SK-N-SH (cell line): Measurements from ENCODE around the gene ABCA8. TPM values are rescaled to one million over a fixed set of nuclear protein-coding genes. Genes with fewer than 3 reads are reported as not detected.

ENCODE experiments used
- CTCF ChIA-PET: fragments of 300-600, 350-600 bp; formaldehyde crosslinking; extraction: SDS; loops from one replicate; lab custom pipeline; 2021; lab: Yijun Ruan, JAX
- POLR2A ChIA-PET: fragments of 350-600 bp; sonication (Branson Sonifier 250); formaldehyde crosslinking; extraction: SDS; loops from one replicate; lab custom pipeline; 2020; ENCODE audit warnings: antibody characterized with exemption, inconsistent platforms; lab: Yijun Ruan, JAX
- DNase-seq: peaks from one replicate; pipeline ENCODE4 v3.0.0; 2012
- H2AFZ ChIP-seq: fragments of 200-600 bp; sonication (generic); 2 replicates; pipeline ENCODE4 v1.8.1; 2016; ENCODE audit warnings: antibody characterized with exemption, mild to moderate bottlenecking, low read depth
- H3F3A ChIP-seq: fragments of 200-600 bp; sonication (generic); replicated peaks from 2 replicates; pipeline ENCODE3; 2016; ENCODE audit warnings: antibody characterized with exemption, mild to moderate bottlenecking; ENCODE audit not compliant: insufficient read depth
- H3K27ac ChIP-seq, 2 experiments: fragments of 200-500 bp in 1 of 2; fragments of 200-600 bp in 1 of 2; sonication (Bioruptor generic) in 1 of 2; sonication (generic), shearing (Covaris generic) in 1 of 2; 2 replicates each; pipeline versions ENCODE4 v1.5.1 to v1.6.1; 2014 to 2016; ENCODE audit warnings: low read depth in 2 of 2, inconsistent platforms in 1 of 2, low read length in 1 of 2, mild to moderate bottlenecking in 1 of 2, mixed read lengths in 1 of 2
- H3K27me3 ChIP-seq: fragments of 200-600 bp; sonication (generic), shearing (Covaris generic); 2 replicates; pipeline ENCODE4 v1.6.1; 2016; ENCODE audit warnings: mixed run types; ENCODE audit not compliant: insufficient read depth
- H3K36me3 ChIP-seq, 2 experiments: fragments of 200-500 bp in 1 of 2; fragments of 200-600 bp in 1 of 2; sonication (Bioruptor generic) in 1 of 2; sonication (generic) in 1 of 2; replicated peaks in 1 of 2; 2 replicates each; pipeline versions ENCODE3 to v1.5.1; 2014 to 2016; ENCODE audit warnings: low read length in 1 of 2, mild to moderate bottlenecking in 1 of 2; ENCODE audit not compliant: insufficient read depth in 2 of 2, control insufficient read depth in 1 of 2
- H3K4me1 ChIP-seq, 2 experiments: fragments of 200-500 bp in 1 of 2; fragments of 200-600 bp in 1 of 2; sonication (Bioruptor generic) in 1 of 2; sonication (generic), shearing (Covaris generic) in 1 of 2; 2 replicates each; pipeline versions ENCODE4 v1.5.1 to v1.6.1; 2014 to 2016; ENCODE audit warnings: low read depth in 1 of 2, low read length in 1 of 2, mixed run types in 1 of 2; ENCODE audit not compliant: insufficient read depth in 2 of 2, control insufficient read depth in 1 of 2
- H3K4me2 ChIP-seq: fragments of 200-600 bp; sonication (generic), shearing (Covaris generic); 2 replicates; pipeline ENCODE4 v1.6.1; 2017; ENCODE audit warnings: mixed run types
- H3K4me3 ChIP-seq, 2 experiments: fragments of 200-500 bp in 1 of 2; fragments of 200-600 bp in 1 of 2; sonication (Bioruptor generic) in 1 of 2; sonication (generic), shearing (Covaris generic) in 1 of 2; 2 replicates each; pipeline versions ENCODE4 v1.5.1 to v1.8.1; 2014 to 2016; ENCODE audit warnings: low read depth in 2 of 2, inconsistent platforms in 1 of 2, low read length in 1 of 2, mild to moderate bottlenecking in 1 of 2, mixed read lengths in 1 of 2, moderate library complexity in 1 of 2
- H3K79me2 ChIP-seq: fragments of 200-600 bp; sonication (generic); 2 replicates; pipeline ENCODE4 v1.8.1; 2017; ENCODE audit warnings: mild to moderate bottlenecking; ENCODE audit not compliant: insufficient read depth
- H3K9ac ChIP-seq: fragments of 200-600 bp; sonication (generic); 2 replicates; pipeline ENCODE4 v1.6.1; 2017; ENCODE audit warnings: mixed run types
- H3K9me2 ChIP-seq: fragments of 200-600 bp; sonication (generic); 2 replicates; pipeline ENCODE4 v1.6.1; 2017; ENCODE audit warnings: mixed run types
- H3K9me3 ChIP-seq: fragments of 200-600 bp; sonication (generic); 2 replicates; pipeline ENCODE4 v1.6.1; 2017; ENCODE audit warnings: mixed run types, mild to moderate bottlenecking, moderate library complexity
- H4K20me1 ChIP-seq: fragments of 200-600 bp; sonication (generic); 2 replicates; pipeline ENCODE4 v1.6.1; 2017; ENCODE audit warnings: mild to moderate bottlenecking, mixed run types; ENCODE audit not compliant: insufficient read depth
- CTCF ChIP-seq: fragments of 200-600 bp; sonication (generic); IDR thresholded peaks from 2 replicates; pipeline ENCODE4 v1.6.1; 2017; ENCODE audit warnings: antibody characterized with exemption, mild to moderate bottlenecking, moderate library complexity
- GATA2 ChIP-seq: sonication (generic); formaldehyde crosslinking; IDR thresholded peaks from 2 replicates; pipeline ENCODE4 v1.5.0; 2020; ENCODE audit warnings: mild to moderate bottlenecking, missing genetic modification reagents
- NRF1 ChIP-seq: IDR thresholded peaks from 2 replicates; pipeline ENCODE4 v1.6.1; 2012; ENCODE audit warnings: low read depth, mild to moderate bottlenecking, low read length
- PBX3 ChIP-seq: IDR thresholded peaks from 2 replicates; pipeline ENCODE4; 2012
- REST ChIP-seq: IDR thresholded peaks from 2 replicates; pipeline ENCODE4 v1.6.1; 2012; ENCODE audit warnings: mild to moderate bottlenecking, low read depth, low read length, moderate library complexity
- RXRA ChIP-seq: IDR thresholded peaks from 2 replicates; pipeline ENCODE4 v1.4.0; 2012; ENCODE audit warnings: low read depth, mild to moderate bottlenecking, borderline replicate concordance
- USF1 ChIP-seq: IDR thresholded peaks from 2 replicates; pipeline ENCODE4 v1.4.0; 2012; ENCODE audit warnings: low read depth, borderline replicate concordance
- WGBS: methylation state at CpG from one replicate; pipeline ENCODE4 v1.1.6; 2017; ENCODE audit warnings: low lambda C conversion rate; 5-methylcytosine and 5-hydroxymethylcytosine counted together
- polyA plus RNA-seq, 3 experiments: library from polyadenylated mRNA; depleted of rRNA; stranded (reverse); fragments of >200 nt; gene quantifications; 2 replicates each; pipeline ENCODE4 v1.2.3, GENCODE V29; 2012

The ABCA8 gene
- polyA plus RNA-seq, 1 of the 3 experiments (the other 2 are of a cell fraction), result 2.3 TPM

- no peak for TF ChIP-seq PBX3
- TF ChIP-seq, all 33 proteins: peak for 0
Measured at GRCh38 chr17:68820825-68821481, 134.2 kb downstream of the ABCA8 start (continued).

GRCh38 chr17:68820476-68820824 is 134.7 kb downstream of the ABCA8 start:
- ChIA-PET POLR2A (no interaction called here), CTCF (no interaction called here)
- no peaks in the 10 kb centered on the region for H3K27me3 ChIP-seq
- no peak overlapping the region for H3K9ac ChIP-seq
- DNase-seq, result no peak
- no peaks in the 10 kb centered on the region for H4K20me1 ChIP-seq
- no peak overlapping the region for H3K4me2 ChIP-seq
- peaks cover 7% of the 10 kb centered on the region for H3F3A ChIP-seq
- H3K9me3 ChIP-seq, result no peaks in the 10 kb centered on the region
- H3K27ac ChIP-seq, result no peak overlapping the region
- no peak for TF ChIP-seq REST
- no peak for TF ChIP-seq GATA2 (CRISPR knock-in tag)
- TF ChIP-seq CTCF, result no peak
- no peak for TF ChIP-seq RXRA
- TF ChIP-seq NRF1, result no peak
- TF ChIP-seq USF1, result no peak
- no peaks in the 10 kb centered on the region for H3K9me2 ChIP-seq
- H3K36me3 ChIP-seq, result no peaks in the 10 kb centered on the region
- H3K4me1 ChIP-seq, result peaks cover 3 to 17% of the 10 kb centered on the region in 2 experiments
- no peak overlapping the region; the same call in 1 of the 2 replicates for H2AFZ ChIP-seq
- WGBS, result 69% methylated on average over 5 of the region's 5 CpGs
- H3K4me3 ChIP-seq, result no peak overlapping the region
- no peaks in the 10 kb centered on the region for H3K79me2 ChIP-seq
